Ramos (cell line): Measurements from ENCODE around the gene C2orf66.

ENCODE experiments used
- in situ Hi-C: fragments of 300-500 bp; cut with MboI; formaldehyde crosslinking; loops from one replicate; pipeline ENCODE4 v1.14.3; 2022; ENCODE audit warnings: low sequenced_read_pairs; ENCODE audit not compliant: unreplicated experiment

Gene C2orf66

GRCh38 chr2:196809260-196809659, at the start of gene C2orf66:
Gene C2orf66 (minus strand): TSS chr2:196809355. CDS start chr2:196809336, 19 bp downstream.
- in situ Hi-C loops = no loop called here

DNA sequence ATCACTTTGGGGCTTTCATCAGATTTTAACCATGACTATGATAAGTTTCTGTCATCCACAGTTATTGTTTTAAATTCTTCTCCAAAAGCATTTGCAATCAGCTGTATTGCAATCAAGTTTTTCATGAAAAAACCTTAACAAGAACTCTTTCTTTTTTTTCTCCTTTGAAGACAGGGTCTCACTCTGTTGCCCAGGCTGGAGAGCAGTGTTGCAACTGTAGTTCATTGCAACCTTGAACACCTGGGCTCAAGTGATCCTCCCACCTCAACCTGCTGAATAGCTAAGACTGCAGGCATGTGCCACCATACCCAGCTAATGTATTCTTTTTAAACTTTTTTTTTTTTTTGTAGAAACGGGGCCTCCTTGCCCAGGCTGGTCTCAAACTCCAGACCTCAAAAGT, 45.5 kb upstream of the C2orf66 start:
- in situ Hi-C loops = no loop called here

- in situ Hi-C loops = no loop called here
Observed at GRCh38 chr2:196853301-196854087, 44.3 kb upstream of the C2orf66 start.

GRCh38 chr2:196851088-196851487, 41.9 kb upstream of the C2orf66 start:
- in situ Hi-C loops = no loop called here

DNA sequence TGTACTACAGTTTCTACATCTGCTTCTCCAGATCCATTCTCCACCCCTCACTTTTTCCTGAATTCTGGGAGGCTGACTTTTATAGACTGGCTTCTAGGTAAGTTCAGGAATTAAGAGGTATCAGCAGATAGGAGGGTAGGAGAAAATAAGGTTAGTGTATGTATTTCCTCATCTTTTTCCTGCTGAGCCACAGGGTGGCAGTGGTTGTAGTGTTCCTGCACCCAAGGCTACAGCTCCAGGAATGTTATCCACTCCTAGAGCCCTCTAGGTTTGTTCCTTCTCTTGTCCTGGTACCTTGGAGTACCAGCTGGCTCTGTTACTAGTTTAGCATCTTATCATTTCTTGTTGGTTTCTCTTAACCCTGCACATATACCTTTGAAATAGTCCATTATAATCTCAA, 40.7 kb upstream of the C2orf66 start:
- in situ Hi-C loops = no loop called here

- in situ Hi-C loops = no loop called here
Observed at GRCh38 chr2:196846295-196846694, 37.1 kb upstream of the C2orf66 start.

- in situ Hi-C loops = no loop called here
Observed at GRCh38 chr2:196845371-196845770, 36.2 kb upstream of the C2orf66 start.

DNA sequence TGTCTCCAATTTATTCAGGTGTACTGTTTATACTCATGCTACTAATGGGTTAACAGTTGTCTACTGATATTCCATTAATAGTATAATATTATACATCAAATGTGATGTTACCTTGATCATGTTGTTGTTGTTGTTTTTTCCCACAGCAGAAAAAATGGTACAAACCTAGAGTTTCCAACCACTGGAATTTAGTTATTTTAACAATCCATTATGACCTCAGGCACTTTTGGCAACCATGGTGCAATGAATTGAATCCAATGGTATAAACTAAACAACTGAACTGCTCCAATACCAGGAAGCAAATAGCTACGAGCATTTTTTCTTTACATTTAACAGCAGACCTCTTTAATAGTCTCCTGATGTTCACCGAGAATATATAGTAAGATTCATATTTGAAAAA, 31.0 kb upstream of the C2orf66 start:
- in situ Hi-C loops = no loop called here

DNA sequence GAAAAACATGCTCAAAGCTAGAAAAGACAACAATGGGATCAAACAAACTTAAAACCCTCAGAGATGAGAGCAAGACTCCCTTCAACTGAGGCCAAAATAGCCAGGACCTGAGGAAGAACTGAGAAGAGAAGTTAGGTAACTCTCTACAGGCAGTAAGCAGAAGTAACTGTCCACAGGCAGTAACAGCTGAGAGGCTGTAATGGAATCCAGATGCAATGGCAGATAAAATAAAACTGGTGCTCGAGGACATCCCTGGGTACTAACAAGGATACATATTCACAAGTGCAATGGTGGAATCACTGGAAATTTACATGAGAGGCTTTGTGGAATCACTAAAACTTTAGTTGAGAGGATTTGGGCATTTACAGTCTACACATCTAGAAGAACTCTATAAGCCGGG, 30.4 kb upstream of the C2orf66 start:
- in situ Hi-C loops = no loop called here

- in situ Hi-C loops = no loop called here
Observed at GRCh38 chr2:196836440-196836839, 27.3 kb upstream of the C2orf66 start.

DNA sequence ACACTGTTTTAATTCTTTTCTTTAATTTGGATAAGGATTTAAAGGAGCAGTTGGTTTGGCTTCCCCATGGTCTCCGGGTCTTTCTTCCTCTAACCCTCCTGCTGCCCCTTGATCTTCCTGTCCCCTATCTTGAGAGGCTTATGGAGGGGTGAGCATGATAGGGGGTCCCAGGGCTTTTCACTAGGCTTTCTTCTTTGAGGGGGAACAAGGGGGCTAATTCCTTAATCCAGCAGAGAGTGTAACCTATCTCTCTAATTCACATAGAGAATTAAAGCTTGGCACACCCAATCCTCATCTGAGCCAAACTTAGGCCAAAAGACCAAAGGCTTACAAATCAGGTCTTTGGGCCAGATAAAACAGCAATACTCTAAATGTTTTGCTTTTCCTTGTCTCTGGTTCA, 21.5 kb upstream of the C2orf66 start:
- in situ Hi-C loops = no loop called here

DNA sequence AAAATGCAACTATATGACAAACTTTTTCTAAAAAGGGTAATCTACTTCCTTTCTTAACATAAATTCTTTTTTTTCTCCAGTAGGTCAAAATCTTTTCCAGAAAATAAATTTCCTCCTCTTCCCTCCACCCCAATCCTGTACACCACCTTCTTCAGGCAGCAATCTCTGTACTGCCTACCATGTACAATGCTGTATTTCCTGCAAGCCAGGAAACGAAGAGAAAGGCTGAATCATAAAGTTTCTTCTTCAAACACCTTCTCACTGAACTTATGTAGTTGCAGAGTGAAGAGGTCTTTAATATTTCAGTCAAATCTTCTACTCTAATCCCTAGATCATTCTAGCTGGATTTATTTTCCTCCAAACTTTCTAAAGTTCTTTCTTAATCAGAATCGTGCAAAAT, 18.2 kb upstream of the C2orf66 start:
- in situ Hi-C loops = no loop called here

- in situ Hi-C loops = no loop called here
Observed at GRCh38 chr2:196823750-196824522, 14.8 kb upstream of the C2orf66 start.

DNA sequence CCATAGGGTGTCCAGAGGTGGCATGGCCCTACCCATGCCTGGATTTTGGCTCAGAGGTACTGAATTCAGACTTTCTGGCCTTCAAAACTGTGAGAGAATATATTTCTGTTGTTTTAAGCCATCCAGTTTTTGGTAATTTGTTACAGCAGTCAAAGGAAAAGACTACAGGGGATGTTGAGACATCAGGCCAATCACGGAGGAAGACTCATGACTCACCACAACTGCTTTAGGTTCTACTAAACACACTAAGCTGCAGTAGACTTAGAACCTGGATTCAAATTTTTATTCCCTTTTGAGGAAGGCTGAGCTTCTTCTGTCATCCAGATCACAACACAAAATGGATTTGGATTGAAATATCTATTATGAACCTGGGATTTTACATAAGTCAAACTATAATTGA, 12.0 kb upstream of the C2orf66 start:
- in situ Hi-C loops = no loop called here

DNA sequence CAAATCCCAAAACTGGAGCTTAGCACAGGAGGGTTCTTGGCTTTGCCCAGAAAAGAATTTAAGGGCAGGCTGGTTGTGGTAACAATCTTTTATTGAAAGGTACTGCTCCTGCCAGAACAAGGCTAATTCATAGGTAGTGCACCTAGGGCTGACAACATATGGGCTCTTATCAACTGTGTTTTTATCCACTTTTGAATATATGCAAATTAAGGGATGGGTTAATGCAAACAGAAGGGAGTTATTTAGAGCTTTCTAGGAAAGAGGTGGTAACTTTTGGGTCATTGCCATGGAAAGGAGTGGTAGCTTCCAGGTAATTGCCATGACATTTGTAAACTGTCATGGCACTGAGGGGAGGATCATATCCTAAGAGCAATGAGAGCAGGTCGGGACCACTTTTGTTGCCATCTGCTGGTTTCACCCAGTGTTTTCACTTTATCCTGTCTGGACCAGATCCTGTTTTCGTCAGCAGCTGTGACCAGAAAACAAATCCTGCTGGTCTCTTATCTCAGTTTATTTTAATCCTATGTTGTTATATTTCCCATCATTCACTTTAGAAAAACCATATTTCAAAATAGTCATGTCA, 981 bp downstream of the C2orf66 start:
- in situ Hi-C loops = no loop called here

DNA sequence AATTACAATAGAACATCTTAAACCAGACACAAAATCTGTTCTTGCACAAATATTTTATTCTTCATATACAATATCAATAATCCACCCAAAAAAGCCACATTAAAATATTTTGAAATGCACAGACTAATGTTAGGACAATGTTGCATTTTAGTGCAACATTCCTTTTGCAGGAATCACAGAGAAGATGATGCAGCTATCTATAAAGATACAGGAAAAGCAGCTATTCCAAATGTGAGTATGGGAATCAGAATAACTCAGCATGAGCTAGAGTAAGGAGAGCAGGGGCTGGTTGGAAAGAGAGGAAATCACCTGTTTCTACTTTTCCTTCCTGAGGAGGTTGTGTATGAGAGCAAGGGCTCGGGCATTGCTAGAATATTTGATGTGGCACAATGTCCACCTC, 4.8 kb downstream of the C2orf66 start:
- in situ Hi-C loops = no loop called here

GRCh38 chr2:196802401-196802800, 6.8 kb downstream of the C2orf66 start:
- in situ Hi-C loops = no loop called here

GRCh38 chr2:196801674-196802261, 7.4 kb downstream of the C2orf66 start:
- in situ Hi-C loops = no loop called here

- in situ Hi-C loops = loop anchor here (25.0 kb wide), 1 partner anchor 588 kb away; no protein-coding TSS in a partner anchor
Observed at GRCh38 chr2:196798980-196799379, 10.2 kb downstream of the C2orf66 start.

DNA sequence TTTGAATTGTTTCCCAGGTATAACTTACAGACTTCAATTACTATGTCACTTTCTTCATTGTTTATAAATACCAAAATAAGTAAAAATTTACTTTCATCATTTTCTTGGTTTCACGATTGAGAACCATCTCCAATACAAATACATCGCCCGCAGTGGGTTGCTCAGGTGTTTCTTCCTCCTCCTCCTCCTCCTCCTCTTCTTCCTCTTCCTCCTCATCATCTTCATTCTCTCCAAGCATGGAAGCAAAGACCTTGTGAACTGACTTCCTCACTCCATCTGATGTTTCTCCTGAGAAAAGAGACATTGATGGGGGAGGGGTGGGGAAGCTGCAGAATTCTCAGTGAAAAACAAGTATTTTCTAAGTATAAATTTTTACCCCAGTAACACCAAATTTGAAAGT, 16.3 kb downstream of the C2orf66 start:
- in situ Hi-C loops = loop anchor here (25.0 kb wide), 1 partner anchor 594 kb away; no protein-coding TSS in a partner anchor
